IPS-20b (cell line): ENCODE data around the gene RGS2.

ENCODE experiments used
- H3K27ac ChIP-seq: one replicate; pipeline ENCODE4 v1.5.1; 2013; ENCODE audit warnings: low read length
- H3K27me3 ChIP-seq: 2 replicates; pipeline ENCODE4 v1.6.1; 2013; ENCODE audit warnings: mild to moderate bottlenecking, low read length, inconsistent platforms; ENCODE audit not compliant: insufficient read depth
- H3K36me3 ChIP-seq: 2 replicates; pipeline ENCODE4 v1.6.1; 2013; ENCODE audit warnings: low read depth, mild to moderate bottlenecking, inconsistent platforms, low read length, moderate library complexity; ENCODE audit not compliant: insufficient read depth
- H3K4me1 ChIP-seq: 2 replicates; pipeline ENCODE4 v1.6.1; 2013; ENCODE audit warnings: mild to moderate bottlenecking, control low read depth, inconsistent platforms, low read length, moderate library complexity; ENCODE audit not compliant: insufficient read depth
- H3K4me3 ChIP-seq: 2 replicates; pipeline ENCODE4 v1.5.1; 2013; ENCODE audit warnings: mild to moderate bottlenecking, low read length, inconsistent platforms
- H3K9ac ChIP-seq: 2 replicates; pipeline ENCODE4 v1.6.1; 2013; ENCODE audit warnings: low read depth, mild to moderate bottlenecking, inconsistent platforms, low read length, moderate library complexity
- H3K9me3 ChIP-seq: 2 replicates; pipeline ENCODE4 v1.6.1; 2013; ENCODE audit warnings: mild to moderate bottlenecking, low read depth, low read length, inconsistent platforms; ENCODE audit not compliant: insufficient read depth

Gene RGS2

GRCh38 chr1:192811594-192812239 lies 2.9 kb downstream of the RGS2 start:
- H3K27ac ChIP-seq, result no peak overlapping the region
- H3K36me3 ChIP-seq, result peaks cover 17% of the 10 kb centered on the region
- no peak overlapping the region for H3K4me3 ChIP-seq
- no peaks in the 10 kb centered on the region for H3K9me3 ChIP-seq
- H3K4me1 ChIP-seq, result peaks cover 8% of the 10 kb centered on the region; the same call in 1 of the 2 replicates
- H3K27me3 ChIP-seq, result peaks cover 21% of the 10 kb centered on the region
- H3K9ac ChIP-seq, result no peak overlapping the region

DNA sequence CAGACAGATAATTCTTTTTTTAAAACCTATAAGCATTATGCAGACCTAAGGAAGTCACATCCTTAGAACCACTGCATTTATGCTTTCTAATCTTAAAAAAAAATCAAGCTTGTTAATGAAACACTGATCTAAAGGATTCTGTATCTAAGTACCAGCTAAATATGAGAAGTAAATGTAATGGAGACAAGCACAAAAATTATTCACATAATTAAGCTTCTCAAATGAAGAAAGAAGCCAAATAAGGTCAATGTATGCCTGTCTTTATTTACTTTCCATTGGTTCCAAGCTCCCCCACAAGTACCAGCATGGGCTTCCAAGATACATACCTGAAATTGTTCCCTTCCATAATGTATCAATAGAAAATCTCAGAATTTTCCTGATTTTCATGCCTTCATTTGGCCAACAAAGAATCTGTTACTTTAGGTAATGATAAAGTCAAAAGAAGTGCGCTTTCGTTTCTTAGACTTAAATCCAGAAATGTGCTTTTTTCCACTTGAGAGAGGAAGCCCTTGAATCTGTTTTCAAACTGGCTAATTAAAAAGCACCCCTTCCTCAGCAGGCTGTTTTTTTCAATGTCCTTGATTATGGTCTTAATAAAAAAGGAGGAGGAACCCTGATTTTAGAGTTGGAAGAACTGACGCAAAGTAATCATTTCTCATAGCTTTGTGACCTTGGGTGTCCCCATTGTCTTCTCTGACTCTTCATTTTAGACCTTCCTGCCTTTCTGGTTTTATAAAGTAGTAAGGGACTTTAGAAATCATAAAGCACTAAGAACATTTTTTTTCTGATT lies 3.8 kb downstream of the RGS2 start:
- Histone ChIP-seq H3K36me3 (peaks cover 17% of the 10 kb centered on the region), H3K4me1 (peaks cover 8% of the 10 kb centered on the region; the same call in 1 of the 2 replicates), H3K27me3 (peaks cover 14% of the 10 kb centered on the region), H3K9me3 (no peaks in the 10 kb centered on the region), H3K4me3 (no peak overlapping the region), H3K9ac (no peak overlapping the region), H3K27ac (no peak overlapping the region)

- Histone ChIP-seq H3K4me1 (peaks cover 1% of the 10 kb centered on the region; the same call in 1 of the 2 replicates), H3K9me3 (no peaks in the 10 kb centered on the region), H3K27ac (no peak overlapping the region), H3K36me3 (peaks cover 17% of the 10 kb centered on the region), H3K27me3 (peaks cover 1% of the 10 kb centered on the region; the same call in 1 of the 2 replicates), H3K9ac (no peak overlapping the region), H3K4me3 (no peak overlapping the region)
These were observed 6.0 kb downstream of the RGS2 start for GRCh38 chr1:192814805-192815204.

DNA sequence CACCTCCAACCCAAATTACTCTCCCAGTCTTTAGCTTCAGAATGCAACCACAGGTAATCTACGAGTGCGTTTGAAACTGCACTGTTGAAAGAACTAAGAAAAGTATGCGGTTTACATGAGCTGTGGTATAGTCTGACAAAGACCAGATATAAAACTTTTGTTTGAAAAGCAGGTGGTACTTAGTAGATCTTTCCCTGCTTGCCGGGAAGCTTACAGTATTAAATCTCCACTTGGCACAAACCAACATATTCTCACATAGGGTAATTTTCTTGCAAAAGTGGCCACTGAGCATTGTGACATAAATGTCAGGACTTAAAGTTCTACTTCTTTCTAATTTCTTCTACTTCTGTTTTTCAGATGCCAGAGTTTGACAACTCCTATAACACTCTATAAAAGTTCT lies 8.4 kb downstream of the RGS2 start:
- no peaks in the 10 kb centered on the region for H3K4me1 ChIP-seq
- H3K9ac ChIP-seq, result no peak overlapping the region
- H3K27me3 ChIP-seq, result no peaks in the 10 kb centered on the region
- H3K27ac ChIP-seq, result no peak overlapping the region
- no peaks in the 10 kb centered on the region for H3K9me3 ChIP-seq
- no peak overlapping the region for H3K4me3 ChIP-seq
- H3K36me3 ChIP-seq, result 0 out of 2 replicates have a peak, but pooled peaks cover under 1% of the 10 kb centered on the region

DNA sequence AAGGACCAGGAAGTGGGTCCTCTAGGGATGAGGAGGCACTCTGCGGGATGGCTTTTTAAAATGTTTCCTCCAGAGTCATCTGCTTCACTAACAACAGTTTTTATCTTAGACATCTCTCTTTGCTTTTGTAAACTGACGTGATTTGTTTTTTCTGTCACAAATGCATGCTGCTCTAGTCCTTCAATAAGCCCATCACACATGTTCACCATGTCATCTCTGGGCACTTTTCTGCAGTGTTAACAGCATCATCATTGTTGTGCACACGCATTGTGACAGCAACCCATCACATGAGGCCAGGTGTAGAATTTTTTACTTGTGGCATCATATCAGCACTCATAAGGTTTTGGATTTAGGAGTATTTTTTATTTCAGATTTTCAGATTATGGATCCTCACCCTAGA lies 12.5 kb downstream of the RGS2 start:
- no peaks in the 10 kb centered on the region for H3K9me3 ChIP-seq
- no peaks in the 10 kb centered on the region; the same call in 1 of the 2 replicates for H3K4me1 ChIP-seq
- H3K9ac ChIP-seq, result no peak overlapping the region
- H3K36me3 ChIP-seq, result no peaks in the 10 kb centered on the region
- no peak overlapping the region for H3K27ac ChIP-seq
- no peaks in the 10 kb centered on the region for H3K27me3 ChIP-seq
- H3K4me3 ChIP-seq, result no peak overlapping the region

DNA sequence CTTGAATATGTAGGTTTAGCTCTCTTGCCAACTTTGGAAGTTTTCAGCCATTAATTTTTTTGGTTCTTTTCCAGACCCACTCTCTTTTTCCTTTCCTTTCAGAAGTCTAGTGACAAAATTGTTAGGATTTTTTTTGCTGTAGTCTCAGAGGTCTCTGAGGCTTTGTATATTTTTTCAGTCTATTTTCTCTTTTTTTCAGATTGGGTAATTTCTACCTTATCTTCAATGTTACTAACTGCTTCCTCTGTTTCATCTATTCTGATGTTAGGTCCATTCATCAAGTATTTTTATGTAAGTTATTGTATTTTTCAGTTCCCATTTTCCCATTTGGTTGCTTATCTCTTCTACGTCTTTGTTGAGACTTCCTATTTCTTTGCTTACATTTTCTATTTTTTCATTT lies 15.7 kb downstream of the RGS2 start:
- no peak overlapping the region for H3K27ac ChIP-seq
- H3K4me3 ChIP-seq, result no peak overlapping the region

DNA sequence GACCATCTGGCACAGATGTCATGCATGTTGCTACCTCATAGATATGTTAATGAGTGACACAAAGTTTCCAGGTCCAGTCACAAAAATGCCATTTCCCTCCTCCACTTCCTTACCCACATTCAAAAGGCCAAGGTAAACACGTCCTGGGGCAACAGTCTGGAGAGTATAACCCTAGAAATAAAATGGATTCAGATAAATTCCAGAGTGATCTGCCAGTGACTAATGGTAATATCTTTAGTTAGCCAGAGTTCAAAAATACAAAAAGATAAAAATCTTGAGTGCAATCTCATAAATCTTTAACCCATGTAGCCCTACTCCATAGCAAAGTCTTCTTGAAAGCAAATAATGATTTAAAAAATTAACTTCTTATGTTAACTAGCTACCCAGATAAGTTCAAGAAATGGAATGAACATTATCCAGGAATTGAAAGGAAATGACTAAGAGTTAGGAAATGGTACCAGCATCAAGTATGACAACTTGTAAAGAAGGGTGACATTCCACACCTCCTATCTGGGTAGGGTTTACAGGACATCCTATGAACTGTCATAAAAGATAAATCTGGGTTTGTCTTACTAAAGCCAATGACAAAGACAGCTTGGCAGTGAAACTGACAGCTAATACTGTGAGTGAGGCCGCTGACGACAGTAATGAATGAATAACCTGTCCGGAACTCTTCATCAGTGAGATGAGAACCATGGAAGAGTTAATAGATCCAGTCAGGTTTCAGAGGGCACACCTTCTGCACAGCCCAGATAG lies 18.1 kb downstream of the RGS2 start:
- Histone ChIP-seq H3K27me3 (no peaks in the 10 kb centered on the region), H3K4me1 (peaks cover 8% of the 10 kb centered on the region), H3K36me3 (no peaks in the 10 kb centered on the region), H3K9me3 (no peaks in the 10 kb centered on the region), H3K9ac (no peak overlapping the region), H3K4me3 (no peak overlapping the region), H3K27ac (no peak overlapping the region)

More for the DNA sequence above, 15.7 kb downstream of the RGS2 start:
- H3K4me1 ChIP-seq, result peaks cover 8% of the 10 kb centered on the region
- H3K9ac ChIP-seq, result no peak overlapping the region
- H3K9me3 ChIP-seq, result no peaks in the 10 kb centered on the region
- no peaks in the 10 kb centered on the region for H3K27me3 ChIP-seq
- H3K36me3 ChIP-seq, result no peaks in the 10 kb centered on the region

- H3K9ac ChIP-seq, result no peak overlapping the region
- H3K27me3 ChIP-seq, result no peaks in the 10 kb centered on the region
- peaks cover 8% of the 10 kb centered on the region for H3K4me1 ChIP-seq
- H3K4me3 ChIP-seq, result no peak overlapping the region
- H3K9me3 ChIP-seq, result no peaks in the 10 kb centered on the region
- H3K27ac ChIP-seq, result no peak overlapping the region
- H3K36me3 ChIP-seq, result no peaks in the 10 kb centered on the region
These were observed 21.9 kb downstream of the RGS2 start for GRCh38 chr1:192830595-192831246.

GRCh38 chr1:192831706-192832355 lies 23.0 kb downstream of the RGS2 start:
- H3K27ac ChIP-seq, result no peak overlapping the region
- no peak overlapping the region for H3K9ac ChIP-seq
- H3K4me1 ChIP-seq, result peaks cover 3% of the 10 kb centered on the region
- H3K36me3 ChIP-seq, result no peaks in the 10 kb centered on the region
- H3K9me3 ChIP-seq, result no peaks in the 10 kb centered on the region
- H3K27me3 ChIP-seq, result no peaks in the 10 kb centered on the region
- no peak overlapping the region for H3K4me3 ChIP-seq

GRCh38 chr1:192832492-192832891 lies 23.7 kb downstream of the RGS2 start:
- H3K9ac ChIP-seq, result no peak overlapping the region
- no peaks in the 10 kb centered on the region for H3K9me3 ChIP-seq
- H3K4me3 ChIP-seq, result no peak overlapping the region
- no peaks in the 10 kb centered on the region for H3K4me1 ChIP-seq
- no peak overlapping the region for H3K27ac ChIP-seq
- H3K36me3 ChIP-seq, result no peaks in the 10 kb centered on the region
- no peaks in the 10 kb centered on the region for H3K27me3 ChIP-seq

GRCh38 chr1:192835116-192835515 lies 26.3 kb downstream of the RGS2 start:
- Histone ChIP-seq H3K9ac (no peak overlapping the region), H3K4me1 (peaks cover 19% of the 10 kb centered on the region; the same call in 1 of the 2 replicates), H3K27ac (no peak overlapping the region), H3K9me3 (no peaks in the 10 kb centered on the region), H3K4me3 (no peak overlapping the region), H3K36me3 (no peaks in the 10 kb centered on the region), H3K27me3 (no peaks in the 10 kb centered on the region)
